ENCODE measurements around the gene APLF. TPM values are rescaled to one million over a fixed set of nuclear protein-coding genes. Genes with fewer than 3 reads are reported as not detected.

Gene APLF
- total and polyA plus RNA-seq, 2 experiments from 2014 or later: 3.0 to 3.7 TPM

GRCh38 chr2:68425503-68425902, 41.9 kb upstream of the APLF start:
- H3K36me3 Mint-ChIP-seq (ENCODE audit: low read depth): no peaks in the 10 kb centered on the region
- peaks cover 2% of the 10 kb centered on the region for H3K27me3 Mint-ChIP-seq (ENCODE audit: insufficient read depth, low read depth, poor library complexity)
- no peaks in the 10 kb centered on the region for H3K36me3 ChIP-seq (ENCODE audit: insufficient read depth)

More at GRCh38 chr2:68425503-68425902, 41.9 kb upstream of the APLF start:
- Mint-ChIP-seq H3K4me1 (0 out of 3 replicates have a peak, but pooled peaks cover 4% of the 10 kb centered on the region), H3K27ac (no peak overlapping the region), H3K4me3 (no peak overlapping the region), H3K9me3 (no peaks in the 10 kb centered on the region)
- TF ChIP-seq REST (IDR thresholded peaks at IDR 0.05; ENCODE audit: unreplicated experiment) (no peak), EZH2phosphoT487 (IDR thresholded peaks at IDR 0.05; ENCODE audit: unreplicated experiment) (no peak), JUNB (IDR thresholded peaks at IDR 0.05; ENCODE audit: unreplicated experiment) (no peak), CTCF (conservative IDR thresholded peaks at IDR 0.05; ENCODE audit: low read depth in 2 of 2) (no peak), STAT1 (IDR thresholded peaks at IDR 0.05; ENCODE audit: unreplicated experiment) (no peak), ZNF331 (CRISPR knock-in tag; IDR thresholded peaks at IDR 0.05; ENCODE audit: low read depth) (no peak), CREB1 (CRISPR knock-in tag; IDR thresholded peaks at IDR 0.05; ENCODE audit: low read depth) (no peak), ETS1 (IDR thresholded peaks at IDR 0.05) (no peak), ZNF114 (CRISPR knock-in tag; IDR thresholded peaks at IDR 0.05) (no peak), EZH2 (IDR thresholded peaks at IDR 0.05; ENCODE audit: low read depth, unreplicated experiment) (no peak), NANOG (IDR thresholded peaks at IDR 0.05; ENCODE audit: borderline replicate concordance) (no peak), POLR2AphosphoS5 (IDR thresholded peaks at IDR 0.05; ENCODE audit: low read depth) (no peak)
- TF ChIP-seq, protein P1, sequence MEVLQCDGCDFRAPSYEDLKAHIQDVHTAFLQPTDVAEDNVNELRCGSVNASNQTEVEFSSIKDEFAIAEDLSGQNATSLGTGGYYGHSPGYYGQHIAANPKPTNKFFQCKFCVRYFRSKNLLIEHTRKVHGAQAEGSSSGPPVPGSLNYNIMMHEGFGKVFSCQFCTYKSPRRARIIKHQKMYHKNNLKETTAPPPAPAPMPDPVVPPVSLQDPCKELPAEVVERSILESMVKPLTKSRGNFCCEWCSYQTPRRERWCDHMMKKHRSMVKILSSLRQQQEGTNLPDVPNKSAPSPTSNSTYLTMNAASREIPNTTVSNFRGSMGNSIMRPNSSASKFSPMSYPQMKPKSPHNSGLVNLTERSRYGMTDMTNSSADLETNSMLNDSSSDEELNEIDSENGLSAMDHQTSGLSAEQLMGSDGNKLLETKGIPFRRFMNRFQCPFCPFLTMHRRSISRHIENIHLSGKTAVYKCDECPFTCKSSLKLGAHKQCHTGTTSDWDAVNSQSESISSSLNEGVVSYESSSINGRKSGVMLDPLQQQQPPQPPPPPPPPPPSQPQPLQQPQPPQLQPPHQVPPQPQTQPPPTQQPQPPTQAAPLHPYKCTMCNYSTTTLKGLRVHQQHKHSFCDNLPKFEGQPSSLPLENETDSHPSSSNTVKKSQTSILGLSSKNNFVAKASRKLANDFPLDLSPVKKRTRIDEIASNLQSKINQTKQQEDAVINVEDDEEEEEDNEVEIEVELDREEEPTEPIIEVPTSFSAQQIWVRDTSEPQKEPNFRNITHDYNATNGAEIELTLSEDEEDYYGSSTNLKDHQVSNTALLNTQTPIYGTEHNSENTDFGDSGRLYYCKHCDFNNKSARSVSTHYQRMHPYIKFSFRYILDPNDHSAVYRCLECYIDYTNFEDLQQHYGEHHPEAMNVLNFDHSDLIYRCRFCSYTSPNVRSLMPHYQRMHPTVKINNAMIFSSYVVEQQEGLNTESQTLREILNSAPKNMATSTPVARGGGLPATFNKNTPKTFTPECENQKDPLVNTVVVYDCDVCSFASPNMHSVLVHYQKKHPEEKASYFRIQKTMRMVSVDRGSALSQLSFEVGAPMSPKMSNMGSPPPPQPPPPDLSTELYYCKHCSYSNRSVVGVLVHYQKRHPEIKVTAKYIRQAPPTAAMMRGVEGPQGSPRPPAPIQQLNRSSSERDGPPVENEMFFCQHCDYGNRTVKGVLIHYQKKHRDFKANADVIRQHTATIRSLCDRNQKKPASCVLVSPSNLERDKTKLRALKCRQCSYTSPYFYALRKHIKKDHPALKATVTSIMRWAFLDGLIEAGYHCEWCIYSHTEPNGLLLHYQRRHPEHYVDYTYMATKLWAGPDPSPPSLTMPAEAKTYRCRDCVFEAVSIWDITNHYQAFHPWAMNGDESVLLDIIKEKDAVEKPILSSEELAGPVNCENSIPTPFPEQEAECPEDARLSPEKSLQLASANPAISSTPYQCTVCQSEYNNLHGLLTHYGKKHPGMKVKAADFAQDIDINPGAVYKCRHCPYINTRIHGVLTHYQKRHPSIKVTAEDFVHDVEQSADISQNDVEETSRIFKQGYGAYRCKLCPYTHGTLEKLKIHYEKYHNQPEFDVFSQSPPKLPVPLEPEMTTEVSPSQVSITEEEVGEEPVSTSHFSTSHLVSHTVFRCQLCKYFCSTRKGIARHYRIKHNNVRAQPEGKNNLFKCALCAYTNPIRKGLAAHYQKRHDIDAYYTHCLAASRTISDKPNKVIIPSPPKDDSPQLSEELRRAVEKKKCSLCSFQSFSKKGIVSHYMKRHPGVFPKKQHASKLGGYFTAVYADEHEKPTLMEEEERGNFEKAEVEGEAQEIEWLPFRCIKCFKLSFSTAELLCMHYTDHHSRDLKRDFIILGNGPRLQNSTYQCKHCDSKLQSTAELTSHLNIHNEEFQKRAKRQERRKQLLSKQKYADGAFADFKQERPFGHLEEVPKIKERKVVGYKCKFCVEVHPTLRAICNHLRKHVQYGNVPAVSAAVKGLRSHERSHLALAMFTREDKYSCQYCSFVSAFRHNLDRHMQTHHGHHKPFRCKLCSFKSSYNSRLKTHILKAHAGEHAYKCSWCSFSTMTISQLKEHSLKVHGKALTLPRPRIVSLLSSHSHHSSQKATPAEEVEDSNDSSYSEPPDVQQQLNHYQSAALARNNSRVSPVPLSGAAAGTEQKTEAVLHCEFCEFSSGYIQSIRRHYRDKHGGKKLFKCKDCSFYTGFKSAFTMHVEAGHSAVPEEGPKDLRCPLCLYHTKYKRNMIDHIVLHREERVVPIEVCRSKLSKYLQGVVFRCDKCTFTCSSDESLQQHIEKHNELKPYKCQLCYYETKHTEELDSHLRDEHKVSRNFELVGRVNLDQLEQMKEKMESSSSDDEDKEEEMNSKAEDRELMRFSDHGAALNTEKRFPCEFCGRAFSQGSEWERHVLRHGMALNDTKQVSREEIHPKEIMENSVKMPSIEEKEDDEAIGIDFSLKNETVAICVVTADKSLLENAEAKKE (CRISPR knock-in tag; IDR thresholded peaks at IDR 0.05): no peak
- no peaks in the 10 kb centered on the region for H3K27me3 ChIP-seq (ENCODE audit: insufficient read depth)
- H2AFZ ChIP-seq: no peak overlapping the region
- peaks cover 12% of the 10 kb centered on the region for H3K9me2 ChIP-seq (ENCODE audit: insufficient read depth)
- no peaks in the 10 kb centered on the region for H3F3A ChIP-seq (replicated peaks; ENCODE audit: low read depth)
- no peaks in the 10 kb centered on the region for H3K79me2 ChIP-seq (replicated peaks; ENCODE audit: insufficient read depth)
- no peaks in the 10 kb centered on the region for H3K4me1 ChIP-seq (ENCODE audit: insufficient read depth)
- no peak overlapping the region for H3K27ac ChIP-seq (ENCODE audit: low read depth)
- no peak overlapping the region for H3K4me2 ChIP-seq
- DNase-seq (ENCODE audit: low spot score) (no peak), ATAC-seq (no peak)
- no peaks in the 10 kb centered on the region for H4K20me1 ChIP-seq (replicated peaks; ENCODE audit: insufficient read depth)
- H3K4me3 ChIP-seq: no peak overlapping the region
